GM19099 (cell line): Measurements from ENCODE around the gene ADGRG6.

Experiments used
- POLR2A ChIP-seq: IDR thresholded peaks from 3 replicates; pipeline ENCODE4 v1.6.1; 2011; ENCODE audit warnings: low read depth; ENCODE audit not compliant: insufficient read length; ENCODE audit errors: extremely low read depth

The ADGRG6 gene

DNA sequence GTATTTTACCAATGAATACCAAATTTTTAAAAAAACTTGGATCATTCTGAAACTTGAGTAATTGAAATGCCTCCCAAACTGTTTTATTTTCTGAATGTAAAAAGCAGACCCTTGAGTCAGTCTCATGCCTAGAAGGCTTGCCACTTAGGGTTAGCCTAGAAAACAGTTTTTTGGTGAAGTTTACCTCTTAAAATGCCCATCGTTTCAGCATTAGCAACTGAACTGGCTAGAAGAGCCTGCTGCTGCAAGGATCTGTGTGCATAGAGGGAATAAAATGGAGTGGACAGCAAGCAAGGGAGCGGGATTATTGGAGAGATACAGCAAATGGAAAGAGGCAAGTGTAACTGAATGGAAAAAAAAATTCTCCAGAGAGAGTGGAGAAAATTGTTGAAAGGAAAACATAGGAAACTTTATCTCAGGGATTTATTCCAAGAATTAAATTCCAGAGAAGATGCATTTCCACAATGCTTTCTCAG is 40.1 kb downstream of the ADGRG6 start:
- no peak for TF ChIP-seq POLR2A

DNA sequence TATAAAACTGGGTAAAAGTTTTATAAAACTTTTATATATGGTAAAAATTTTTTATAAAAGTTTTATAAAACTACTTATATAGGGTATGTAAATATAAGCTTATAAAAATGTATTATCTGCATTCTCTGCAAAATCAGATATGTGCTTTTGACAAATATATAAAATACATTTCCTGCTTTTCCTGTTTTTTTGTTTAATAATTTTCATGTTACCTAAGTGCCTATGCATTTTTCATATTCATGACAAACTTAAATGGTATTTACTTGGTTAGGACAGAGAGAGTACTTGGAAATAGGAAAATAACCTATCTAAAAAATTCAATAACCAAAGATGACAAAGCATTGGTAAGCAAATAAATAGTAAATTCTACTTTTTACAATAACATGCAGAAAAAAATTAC is 41.2 kb downstream of the ADGRG6 start:
- no peak for TF ChIP-seq POLR2A

DNA sequence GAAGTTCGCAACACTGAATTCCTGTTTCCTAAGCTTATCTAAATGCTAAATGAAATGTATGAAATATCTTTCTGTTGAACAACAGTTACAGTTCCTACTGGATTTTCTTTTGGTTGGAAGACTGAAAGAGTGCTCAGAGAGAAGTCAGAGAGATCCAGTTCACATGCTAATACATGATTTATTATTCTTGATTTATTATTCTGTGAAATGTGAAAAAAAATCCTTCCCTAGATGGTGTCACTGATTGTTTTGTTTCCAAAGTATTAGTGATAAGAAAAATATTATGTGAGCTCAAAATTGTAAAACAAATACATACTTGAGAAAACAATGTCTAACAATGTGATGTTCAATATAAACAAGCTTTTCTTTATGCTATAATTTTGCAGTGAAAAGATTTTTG is 42.1 kb downstream of the ADGRG6 start:
- no peak for TF ChIP-seq POLR2A

DNA sequence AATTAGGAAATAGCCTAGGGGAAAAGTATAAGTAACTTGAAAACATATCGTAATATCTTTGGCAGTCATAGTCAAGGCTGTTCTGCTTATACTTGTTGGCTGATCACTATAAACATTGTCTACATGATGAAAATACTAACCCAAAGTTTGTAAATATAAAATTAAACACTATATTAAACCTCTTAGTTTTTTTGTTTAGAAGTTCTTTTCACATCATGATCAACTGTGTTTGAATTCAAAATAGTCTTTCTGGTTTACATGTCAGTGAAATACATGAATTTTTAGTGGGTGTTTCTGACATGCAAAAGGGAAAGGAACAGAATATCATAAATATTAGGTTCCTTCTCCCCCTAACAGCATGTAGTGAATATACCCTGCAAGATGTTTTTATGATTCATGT is 43.5 kb downstream of the ADGRG6 start:
- TF ChIP-seq POLR2A = no peak

DNA sequence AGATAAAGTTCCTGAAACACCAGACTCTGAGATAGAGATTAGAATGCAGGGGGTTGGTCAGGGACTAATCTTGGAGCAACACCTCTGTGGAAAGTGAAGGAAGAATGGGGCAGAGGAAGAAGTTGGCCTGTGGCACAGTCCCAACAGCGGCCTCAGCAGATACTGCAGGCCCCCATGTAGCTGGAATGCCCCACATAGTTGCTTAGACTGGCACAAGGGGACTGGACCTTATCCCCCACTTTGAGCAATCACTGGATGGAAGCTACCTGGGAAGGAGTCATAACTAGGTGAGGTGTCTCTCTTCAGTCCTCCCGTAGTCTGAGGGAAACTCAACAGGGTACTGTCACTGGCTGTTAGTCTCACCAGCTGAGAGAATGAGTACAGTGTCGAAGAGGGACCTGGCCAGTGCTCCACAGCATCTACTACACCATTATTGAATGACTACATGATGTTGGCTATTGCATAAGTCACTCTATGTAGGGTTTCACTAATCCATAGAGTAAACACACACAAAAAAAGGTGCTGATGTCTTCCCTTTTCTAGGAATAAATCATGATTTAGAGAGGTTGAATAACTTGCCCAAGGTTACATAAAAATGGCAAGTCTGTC is 47.5 kb downstream of the ADGRG6 start:
- no peak for TF ChIP-seq POLR2A

DNA sequence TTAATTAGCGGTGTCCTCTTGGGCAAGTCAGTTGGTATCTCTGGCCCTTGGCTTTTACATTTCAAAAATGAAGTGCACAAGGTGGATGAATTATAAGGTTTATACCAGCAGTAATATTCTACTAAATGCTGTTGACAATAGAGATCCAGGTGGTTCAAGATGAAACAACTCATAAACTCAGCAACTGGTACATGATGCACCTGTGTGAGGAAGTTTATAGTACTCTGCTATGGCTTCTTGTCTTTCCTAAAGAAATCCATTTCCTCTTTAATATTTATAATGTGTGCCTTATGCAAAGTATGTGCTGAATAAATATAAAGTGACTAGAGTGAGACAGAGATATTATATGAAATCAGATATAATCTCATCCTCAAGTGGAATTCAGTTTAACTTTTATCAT is 48.5 kb downstream of the ADGRG6 start:
- no peak for TF ChIP-seq POLR2A

DNA sequence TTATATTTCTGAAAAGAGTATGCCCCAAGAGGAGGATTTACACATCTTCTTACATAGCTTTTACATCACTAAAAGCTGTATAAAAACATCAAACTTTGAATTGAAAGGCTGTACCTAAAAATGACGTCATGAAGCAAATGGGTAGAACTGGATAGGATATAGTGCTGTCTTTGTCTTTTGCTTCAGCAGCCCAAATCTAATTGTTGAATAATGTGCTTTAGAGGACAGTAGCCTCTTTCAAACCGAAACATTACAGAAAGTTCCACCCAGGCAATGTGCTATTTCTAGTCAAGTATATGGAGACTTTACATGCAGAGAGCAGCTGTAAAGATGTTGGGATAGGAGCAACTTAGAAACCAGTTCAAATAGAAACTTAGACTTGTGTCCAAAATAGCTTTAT is 51.9 kb downstream of the ADGRG6 start:
- TF ChIP-seq POLR2A = no peak

DNA sequence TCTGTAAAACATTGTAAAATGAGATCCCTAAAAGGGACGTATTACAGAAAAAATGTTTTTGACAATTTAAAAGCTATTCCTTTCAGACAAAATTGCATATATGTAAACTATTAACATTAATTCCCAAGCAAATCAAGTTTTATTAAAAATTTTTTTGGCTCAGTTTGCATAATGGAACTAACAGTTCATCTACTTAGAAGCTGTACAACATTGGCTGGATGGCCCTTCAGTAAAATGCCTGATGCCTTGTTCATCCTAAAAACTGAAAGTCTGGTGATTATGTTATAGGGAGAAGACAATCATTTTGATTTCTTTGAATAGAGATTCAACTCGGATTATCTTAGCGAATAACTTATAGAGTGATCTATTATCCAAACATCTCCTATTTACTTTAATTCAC is 52.8 kb downstream of the ADGRG6 start:
- no peak for TF ChIP-seq POLR2A

DNA sequence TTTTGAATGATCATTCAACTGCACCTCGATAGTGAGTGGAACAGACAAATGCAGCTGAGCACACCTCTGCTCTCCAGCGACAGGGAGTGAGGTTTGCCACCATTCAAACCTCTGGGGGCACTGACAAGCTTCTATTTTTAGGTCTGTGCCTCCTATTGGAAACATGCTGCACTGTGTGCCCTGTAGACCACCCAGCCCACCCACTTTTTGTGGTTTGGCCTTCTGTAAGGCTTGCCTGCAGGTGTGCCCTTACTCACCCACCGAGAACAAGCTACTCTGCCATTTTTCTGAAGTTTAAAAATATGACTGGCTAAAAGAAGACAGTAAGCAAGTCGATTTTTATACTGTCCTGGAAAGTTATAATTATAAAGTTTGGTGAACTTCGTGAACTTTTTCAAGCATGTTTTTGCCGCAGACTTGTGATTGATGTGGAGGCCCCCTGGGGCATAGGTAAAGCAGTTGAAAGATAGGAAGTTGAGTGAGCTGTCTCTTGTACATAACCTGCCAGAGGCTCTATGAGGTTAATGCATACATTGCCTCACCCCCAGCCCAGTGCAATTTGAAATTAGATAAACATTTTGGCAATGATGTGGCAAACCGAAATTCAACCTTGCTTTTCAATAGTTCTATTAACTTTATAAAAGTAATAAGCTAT is 53.8 kb downstream of the ADGRG6 start:
- no peak for TF ChIP-seq POLR2A

DNA sequence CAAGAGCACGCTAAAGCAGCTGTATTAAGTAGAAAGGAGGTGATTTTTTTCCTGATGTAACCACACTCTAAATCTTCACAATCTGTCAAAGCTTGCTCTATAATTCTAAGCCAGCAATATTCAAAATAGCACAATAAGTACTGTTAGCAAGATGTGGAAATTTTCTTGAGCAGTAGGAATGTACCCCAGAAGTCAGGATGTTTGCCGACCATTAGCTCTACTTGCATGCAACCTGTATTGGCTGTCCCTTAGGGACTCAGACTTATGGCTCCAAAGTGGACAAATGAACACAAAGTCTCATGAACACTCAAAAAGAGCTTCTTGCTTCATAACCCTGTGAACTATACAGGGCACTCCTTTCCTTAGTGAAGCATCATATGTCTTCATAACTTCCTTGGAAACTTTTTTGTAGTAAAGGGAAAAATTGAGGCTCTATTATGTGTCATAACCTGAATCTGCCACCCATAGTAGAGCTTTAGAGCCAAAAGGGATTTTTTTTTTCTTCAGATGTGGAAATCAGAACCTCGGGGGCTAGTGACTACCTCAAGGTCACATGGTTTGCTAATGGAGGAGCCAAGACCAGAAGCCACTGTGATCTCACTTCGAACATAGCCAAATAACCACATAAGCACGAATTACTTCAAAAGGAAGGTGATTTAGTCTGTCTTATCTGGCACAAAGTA is 54.5 kb downstream of the ADGRG6 start:
- TF ChIP-seq POLR2A = no peak

DNA sequence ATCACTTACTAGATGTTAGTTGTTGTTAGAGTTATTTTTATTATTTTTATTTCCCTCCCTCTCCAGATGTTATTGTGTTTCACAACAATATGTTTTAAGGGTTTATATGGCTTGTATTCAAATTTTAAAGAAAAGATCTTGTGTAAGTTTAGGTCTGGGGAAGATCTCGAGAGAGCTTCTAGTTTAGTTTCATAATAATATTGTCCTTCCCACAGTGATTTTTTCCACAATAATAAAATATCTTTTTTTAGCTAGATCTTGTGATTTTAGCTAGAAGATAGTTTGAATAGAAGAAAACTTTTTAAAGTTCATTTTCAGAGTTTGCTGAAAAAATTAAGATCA is 55.0 kb downstream of the ADGRG6 start:
- TF ChIP-seq POLR2A = no peak

DNA sequence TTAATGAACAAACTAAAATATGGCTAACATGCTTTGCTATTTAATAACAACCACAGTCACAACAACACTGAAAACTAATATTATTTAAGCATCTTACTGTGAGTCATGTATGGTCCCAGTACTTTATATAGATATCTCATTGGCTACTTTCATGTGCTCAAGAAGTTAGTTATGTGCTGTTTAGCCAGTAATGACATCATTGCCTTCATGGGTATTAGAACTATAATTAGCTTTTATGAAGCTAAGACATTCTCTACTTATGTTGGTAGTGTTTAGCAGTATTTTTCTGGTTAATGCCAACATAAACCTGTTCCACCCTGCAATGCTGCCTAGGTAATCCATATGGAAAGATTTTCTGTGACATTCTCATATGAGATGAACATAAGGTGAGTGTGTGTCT is 56.1 kb downstream of the ADGRG6 start:
- no peak for TF ChIP-seq POLR2A

DNA sequence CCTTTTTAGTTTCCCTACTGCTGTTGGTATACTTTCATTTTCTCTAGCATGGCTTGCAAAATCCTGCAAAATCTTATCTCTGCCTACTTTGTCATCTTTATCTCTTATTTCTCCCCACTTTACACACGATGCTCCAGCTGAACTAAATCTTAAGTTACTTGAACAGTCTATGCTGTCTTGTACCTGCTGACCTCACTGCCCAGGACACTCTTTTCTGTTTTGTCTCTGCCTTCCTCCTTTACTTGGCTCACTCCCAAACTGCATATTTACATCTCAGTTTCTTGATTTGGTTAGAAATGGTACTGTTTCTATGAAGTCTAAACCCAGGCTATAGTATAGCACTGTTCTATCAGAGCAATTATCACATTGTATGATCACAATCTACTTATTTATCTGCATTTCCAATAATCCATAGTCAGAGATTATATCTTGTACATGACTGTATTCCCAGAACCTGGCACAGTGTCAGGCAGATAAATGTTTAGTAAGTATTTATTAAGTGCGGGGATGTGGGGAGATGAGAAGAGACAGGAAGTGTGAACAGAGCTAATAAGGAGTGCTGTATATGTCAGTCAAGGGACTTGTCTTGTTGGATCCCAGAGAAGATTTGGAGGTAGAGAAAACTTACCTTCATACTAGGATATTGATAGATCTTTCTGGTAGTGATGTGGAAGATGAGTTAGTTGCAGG is 57.6 kb downstream of the ADGRG6 start:
- no peak for TF ChIP-seq POLR2A

DNA sequence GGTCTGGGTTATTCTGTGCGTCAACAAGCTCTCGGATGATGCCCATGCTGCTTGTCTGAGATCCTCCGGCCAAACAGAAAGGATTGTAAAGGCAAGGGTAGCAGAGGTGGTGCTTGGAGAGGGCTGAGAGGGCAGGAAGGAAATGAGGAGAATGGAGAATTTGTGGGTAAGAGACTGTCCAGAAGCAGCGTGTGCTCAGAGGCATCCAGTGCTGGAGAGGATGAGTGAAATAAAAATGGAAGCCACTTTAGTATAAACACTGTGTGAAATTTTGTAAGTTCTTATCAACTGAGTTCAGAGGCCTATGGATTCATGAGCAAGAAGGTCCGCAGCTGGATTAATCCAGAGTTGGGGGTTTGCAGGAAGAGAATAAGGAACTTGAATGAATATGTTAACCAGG is 59.5 kb downstream of the ADGRG6 start:
- TF ChIP-seq POLR2A = no peak
